NCI-H82 (cell line): ENCODE measurements around the gene FAM25C.
"Not testable (repeated sequence)": the region's sequence is repeated elsewhere in the genome, so short reads cannot be mapped to it uniquely, and the experiment has no call there.

Source experiments
- DNase-seq: peaks from one replicate; lab custom pipeline; 2025; lab: John Stamatoyannopoulos, UW

FAM25C gene

DNA sequence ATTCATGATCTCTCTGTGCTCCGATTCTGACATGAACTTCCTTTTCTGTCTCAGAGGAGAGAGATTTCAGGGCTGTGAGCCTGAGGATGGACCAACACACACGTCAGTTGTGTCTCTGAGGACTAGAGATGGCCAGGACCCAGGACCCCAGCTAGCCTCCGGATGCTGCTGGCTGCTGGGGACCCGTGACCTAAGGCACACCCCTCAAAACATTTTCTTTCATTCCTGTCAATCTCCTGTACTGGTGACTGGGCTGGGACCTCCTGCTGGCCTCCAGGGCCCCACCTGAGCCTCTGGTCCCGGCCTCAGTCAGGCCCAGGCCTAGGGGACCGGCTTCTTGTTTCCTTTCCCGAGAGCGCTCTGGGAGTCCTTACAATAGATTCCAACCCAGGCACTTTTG, 42.4 kb downstream of the FAM25C start:
- not testable (repeated sequence) for DNase-seq

- DNase-seq, result not testable (repeated sequence)
Measured at GRCh38 chr10:47947424-47947823, 52.2 kb downstream of the FAM25C start.
